GM12892 (cell line): ENCODE results near the gene FNDC11.

Experiments
- POLR2A ChIP-seq: IDR thresholded peaks from 2 replicates; pipeline ENCODE4 v1.6.1; 2011; ENCODE audit warnings: low read depth, low read length, control low read depth
- POLR2AphosphoS5 ChIP-seq: IDR thresholded peaks from 2 replicates; pipeline ENCODE4 v1.6.1; 2011; ENCODE audit warnings: low read depth, low read length, control low read depth
- TAF1 ChIP-seq: IDR thresholded peaks from 2 replicates; pipeline ENCODE4 v1.6.1; 2011; ENCODE audit warnings: low read depth, mild to moderate bottlenecking, control low read depth, low read length, borderline replicate concordance

- TF ChIP-seq POLR2A (no peak), POLR2AphosphoS5 (no peak), TAF1 (no peak)
Measured at GRCh38 chr20:63572788-63573646, 19.1 kb downstream of the FNDC11 start.
